Measurements from ENCODE around the gene CWF19L2.
"Not testable (repeated sequence)": the region's sequence is repeated elsewhere in the genome, so short reads cannot be mapped to it uniquely, and the experiment has no call there.

The CWF19L2 gene

GRCh38 chr11:107457558-107458271 is at the start of gene CWF19L2:
Gene CWF19L2 (minus strand): TSS chr11:107457825. CDS start chr11:107457816, 9 bp downstream.
- peak; percentile 82 to 85 for DNase-seq

DNA sequence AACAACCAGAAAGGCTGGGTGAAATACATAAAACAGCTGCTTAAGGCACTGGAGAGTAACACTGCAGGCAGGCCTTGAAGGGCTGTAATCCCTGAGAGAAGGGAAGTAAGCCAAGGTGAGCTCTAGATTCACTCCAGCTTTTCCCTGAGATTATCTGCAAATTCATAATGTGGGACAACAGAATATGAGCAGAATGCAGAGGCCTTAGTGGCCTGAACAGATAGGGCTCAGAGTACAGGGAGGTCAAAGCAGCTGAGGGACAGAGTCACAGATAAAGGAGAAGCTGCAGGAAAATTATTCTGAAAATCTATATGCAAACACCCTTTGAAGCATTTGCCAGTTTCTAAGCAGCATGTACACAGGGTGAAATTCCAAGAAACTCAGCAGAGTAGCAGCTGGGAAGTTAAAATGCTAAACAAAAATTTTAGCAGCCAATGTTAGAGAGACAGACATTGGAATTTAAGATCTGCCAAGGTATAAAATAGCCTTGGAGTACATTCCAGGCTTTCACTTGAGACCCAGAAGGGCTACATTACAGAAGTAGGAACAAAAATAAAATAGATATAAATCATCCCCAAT is 48.1 kb upstream of the CWF19L2 start:
- DNase-seq: no peak

- no peak for DNase-seq
Measured at GRCh38 chr11:107504981-107505380, 47.4 kb upstream of the CWF19L2 start.

GRCh38 chr11:107501713-107502112 is 44.1 kb upstream of the CWF19L2 start:
- no peak for DNase-seq

DNA sequence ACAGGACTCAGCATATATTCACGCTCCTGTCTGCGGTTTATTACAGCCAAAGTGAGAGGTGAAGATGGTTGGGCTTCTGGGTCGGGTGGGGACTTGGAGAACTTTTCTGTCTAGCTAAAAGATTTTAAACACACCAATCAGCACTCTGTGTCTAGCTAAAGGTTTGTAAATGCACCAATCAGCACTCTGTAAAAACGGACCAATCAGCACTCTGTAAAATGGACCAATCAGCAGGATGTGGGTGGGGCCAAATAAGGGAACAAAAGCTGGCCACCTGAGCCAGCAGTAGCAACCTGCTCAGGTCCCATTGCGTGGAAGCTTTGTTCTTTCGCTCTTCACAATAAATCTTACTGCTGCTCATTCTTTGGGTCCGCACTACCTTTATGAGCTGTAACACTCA is 39.7 kb upstream of the CWF19L2 start:
- not testable (repeated sequence) for DNase-seq

GRCh38 chr11:107496011-107496410 is 38.4 kb upstream of the CWF19L2 start:
- no peak for DNase-seq

DNA sequence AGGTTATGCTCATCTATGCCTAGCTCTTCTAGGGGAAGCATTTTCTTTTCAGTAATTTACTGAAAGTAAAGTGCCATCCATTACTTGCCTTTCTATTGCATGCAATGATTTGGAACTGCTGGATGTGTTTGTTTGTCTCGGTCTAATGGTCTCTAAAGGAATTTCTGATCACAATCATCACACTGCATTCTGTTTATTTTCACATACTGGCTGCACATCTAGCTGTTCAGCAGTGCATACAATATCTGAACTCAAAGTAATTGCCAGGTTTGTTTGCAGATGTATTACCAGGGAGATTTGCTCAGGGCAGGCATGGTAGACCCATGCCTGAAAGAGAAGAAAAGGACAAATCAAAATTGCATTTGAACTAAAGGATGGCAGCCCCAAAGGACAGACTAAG is 36.4 kb upstream of the CWF19L2 start:
- no peak for DNase-seq

DNA sequence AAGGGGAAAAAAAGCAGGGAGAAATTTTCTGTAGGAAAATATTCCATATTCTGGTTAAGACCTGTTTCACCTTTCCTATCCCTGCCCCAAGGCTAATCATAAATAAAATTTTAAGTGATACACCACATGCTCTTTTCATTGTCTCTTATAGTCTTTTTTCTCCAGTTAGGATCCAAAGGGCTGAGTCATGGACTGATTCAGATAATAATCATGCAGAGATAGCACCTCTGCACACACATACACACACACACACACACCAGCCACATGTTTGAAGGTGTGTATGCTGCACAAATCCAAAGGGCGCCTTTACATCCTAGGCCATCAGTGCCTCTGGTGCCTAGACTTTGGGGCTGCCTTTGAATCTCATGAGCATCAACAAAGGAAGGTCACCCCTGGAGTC is 35.5 kb upstream of the CWF19L2 start:
- no peak for DNase-seq

DNA sequence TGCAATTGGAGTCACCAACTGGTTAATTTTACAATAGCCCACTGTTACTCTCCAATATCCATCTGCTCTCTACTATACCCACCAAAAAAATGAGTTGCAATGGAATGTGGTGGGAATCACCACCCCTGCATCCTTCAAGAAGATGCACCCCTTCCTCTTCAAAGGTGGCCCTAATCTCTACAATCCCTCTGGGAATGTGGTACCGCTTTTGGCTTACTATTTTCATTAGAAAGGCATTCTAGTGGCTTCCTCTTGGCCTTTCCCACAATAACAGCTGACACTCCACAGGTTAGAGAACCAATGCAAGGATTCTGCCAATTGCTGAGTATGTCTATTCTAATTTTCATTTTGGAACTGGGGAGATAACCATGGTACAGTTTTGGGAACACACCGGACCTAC is 33.2 kb upstream of the CWF19L2 start:
- DNase-seq: no peak

GRCh38 chr11:107482234-107482633 is 24.6 kb upstream of the CWF19L2 start:
- no peak for DNase-seq

DNA sequence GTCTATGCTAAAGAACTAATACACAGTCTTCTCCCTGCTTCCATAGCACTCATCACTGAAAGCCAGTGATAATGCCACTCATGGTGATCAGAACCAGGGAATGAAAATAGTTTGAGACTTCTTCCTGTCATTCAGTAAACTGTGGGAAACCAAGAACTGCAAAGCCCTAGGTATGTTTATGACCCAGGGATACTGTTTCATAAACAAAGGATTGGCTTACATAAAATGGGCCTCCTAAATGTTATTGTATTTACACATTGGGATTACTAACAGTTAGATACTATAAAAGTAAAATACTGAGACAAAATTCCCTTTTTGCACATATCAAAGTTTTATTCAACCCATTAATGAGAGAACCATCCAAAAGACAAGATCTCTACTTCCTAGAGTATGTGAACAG is 21.3 kb upstream of the CWF19L2 start:
- no peak for DNase-seq

- DNase-seq: no peak
Measured at GRCh38 chr11:107477820-107478219, 20.2 kb upstream of the CWF19L2 start.

- no peak for DNase-seq
Measured at GRCh38 chr11:107473792-107474191, 16.2 kb upstream of the CWF19L2 start.

DNA sequence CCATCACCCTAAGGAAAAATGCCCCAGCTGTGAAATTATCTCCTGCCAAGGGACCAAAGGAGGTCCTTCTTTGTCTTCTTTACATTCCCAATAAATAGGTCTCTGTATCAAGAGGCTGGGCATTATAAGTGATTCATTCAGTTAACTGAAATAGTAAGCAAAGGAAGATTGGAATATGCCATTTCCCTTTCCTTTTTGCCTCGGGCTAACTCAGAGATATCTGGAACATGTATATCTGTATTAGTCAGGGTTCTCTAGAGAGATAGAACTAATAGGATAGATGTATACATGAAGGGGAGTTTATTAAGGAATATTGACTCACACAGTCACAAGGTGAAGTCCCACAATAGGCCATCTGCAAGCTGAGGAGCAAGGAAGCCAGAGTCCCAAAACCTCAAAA is 15.3 kb upstream of the CWF19L2 start:
- no peak for DNase-seq

- no peak for DNase-seq
Measured at GRCh38 chr11:107468596-107468995, 11.0 kb upstream of the CWF19L2 start.

- DNase-seq: no peak
Measured at GRCh38 chr11:107467696-107468095, 10.1 kb upstream of the CWF19L2 start.

- not testable (repeated sequence) for DNase-seq
Measured at GRCh38 chr11:107466275-107466866, 8.7 kb upstream of the CWF19L2 start.

DNA sequence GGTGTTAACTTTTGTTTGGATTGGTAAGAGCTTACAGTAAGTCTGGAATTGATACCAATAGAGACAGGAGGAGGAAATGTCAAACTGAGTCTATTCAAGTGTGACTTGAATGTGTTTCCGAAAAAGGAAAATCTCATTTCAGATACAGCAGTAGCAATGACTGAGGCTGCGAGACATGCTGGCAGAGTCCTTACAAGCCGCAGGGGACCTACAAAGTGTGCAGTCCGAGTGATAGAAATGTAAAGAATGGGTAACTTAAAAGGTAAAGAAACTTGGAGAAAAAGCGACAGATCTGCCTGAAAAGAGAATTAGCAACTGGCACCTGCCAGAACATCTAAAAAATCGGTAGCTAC is 444 bp downstream of the CWF19L2 start:
- DNase-seq: peak in 1 of 2 experiments; percentile 0

GRCh38 chr11:107453594-107454286 is 3.9 kb downstream of the CWF19L2 start:
- no peak for DNase-seq

- no peak for DNase-seq
Measured at GRCh38 chr11:107446822-107447431, 10.7 kb downstream of the CWF19L2 start.

GRCh38 chr11:107442715-107443215 is 14.9 kb downstream of the CWF19L2 start:
- DNase-seq: no peak

- no peak for DNase-seq
Measured at GRCh38 chr11:107439586-107440167, 17.9 kb downstream of the CWF19L2 start.

DNA sequence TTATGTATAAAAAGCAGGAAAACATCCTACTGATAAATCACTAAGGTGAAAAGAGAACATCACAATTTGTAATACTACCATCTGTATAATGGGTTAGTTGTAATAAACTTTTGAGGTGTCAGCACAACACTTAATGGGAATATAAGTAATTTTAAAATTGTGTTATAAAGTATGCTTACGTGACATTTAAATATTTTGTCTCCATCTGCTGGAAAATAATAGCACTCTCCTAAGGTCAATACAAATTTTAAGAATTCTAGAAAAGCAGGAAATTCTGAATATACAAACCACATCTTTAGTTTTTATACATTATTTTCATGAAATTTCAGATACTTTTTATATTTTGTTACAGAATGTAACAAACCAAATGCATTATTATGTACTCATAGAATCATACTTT is 19.5 kb downstream of the CWF19L2 start:
- DNase-seq: no peak

All from activated CD4-positive, alpha-beta T cell treated with anti-CD3 and anti-CD28 coated beads, Interleukin-2, amount 50 U/mL, for 4 hours (primary cell).